ENCODE data around the gene PRPSAP1.

Gene PRPSAP1

GRCh38 chr17:76359375-76359774, 5.7 kb upstream of the PRPSAP1 start (continued):
- TF ChIP-seq ZSCAN4 (tag by site-specific recombination; IDR thresholded peaks at IDR 0.05) (no peak), ZNF18 (tag by site-specific recombination; IDR thresholded peaks at IDR 0.05) (no peak), ZNF768 (tag by site-specific recombination; IDR thresholded peaks at IDR 0.05) (no peak)

GRCh38 chr17:76357597-76358158, 4.0 kb upstream of the PRPSAP1 start:
- H3K27ac ChIP-seq (ENCODE audit: extremely low read depth, low read depth, low read length) = no peak overlapping the region
- TF ChIP-seq ZNF433 (tag by site-specific recombination; IDR thresholded peaks at IDR 0.05; ENCODE audit: low read depth) (no peak), ZSCAN18 (tag by site-specific recombination; IDR thresholded peaks at IDR 0.05) (no peak), ZNF341 (tag by site-specific recombination; IDR thresholded peaks at IDR 0.05; ENCODE audit: low read depth) (no peak), ZNF223 (tag by site-specific recombination; IDR thresholded peaks at IDR 0.05) (no peak), ZBTB10 (tag by site-specific recombination; IDR thresholded peaks at IDR 0.05) (no peak), ZSCAN4 (tag by site-specific recombination; IDR thresholded peaks at IDR 0.05) (no peak), ZNF23 (tag by site-specific recombination; IDR thresholded peaks at IDR 0.05; ENCODE audit: borderline replicate concordance) (no peak), ZNF16 (tag by site-specific recombination; IDR thresholded peaks at IDR 0.05; ENCODE audit: low read depth) (no peak), ZNF10 (tag by site-specific recombination; IDR thresholded peaks at IDR 0.05) (no peak), ZBTB7A (tag by site-specific recombination; IDR thresholded peaks at IDR 0.05; ENCODE audit: low read depth) (no peak), ZNF18 (tag by site-specific recombination; IDR thresholded peaks at IDR 0.05) (no peak), ZNF488 (tag by site-specific recombination; IDR thresholded peaks at IDR 0.05) (no peak), ZNF639 (tag by site-specific recombination; IDR thresholded peaks at IDR 0.05) (no peak), ZNF350 (tag by site-specific recombination; IDR thresholded peaks at IDR 0.05) (no peak), BCL11A (tag by site-specific recombination; IDR thresholded peaks at IDR 0.05; ENCODE audit: low read depth) (no peak), ZBTB21 (tag by site-specific recombination; IDR thresholded peaks at IDR 0.05) (no peak), ZNF19 (tag by site-specific recombination; IDR thresholded peaks at IDR 0.05; ENCODE audit: low read depth) (no peak), RBAK (tag by site-specific recombination; IDR thresholded peaks at IDR 0.05) (no peak)
- H3K9me3 ChIP-seq (ENCODE audit: control insufficient read depth, insufficient read depth, low read depth, low read length) = no peaks in the 10 kb centered on the region
- 0 out of 2 replicates have a peak, but pooled peaks cover 6% of the 10 kb centered on the region for H3K4me1 ChIP-seq (ENCODE audit: control insufficient read depth, insufficient read depth, low read length)
- ChIA-PET CTCF (interaction anchor here (0.7 to 1.2 kb wide), 5 partner anchors 9 to 51 kb away, joined by 3 to 4 read pairs (median 3); no protein-coding TSS in a partner anchor), POLR2A (interaction anchor here (0.7 kb wide), 1 partner anchor 351 kb away, joined by 7 read pairs; no protein-coding TSS in a partner anchor)
- H3K36me3 ChIP-seq (ENCODE audit: control insufficient read depth in 2 of 2, insufficient read depth in 1 of 2, low read length in 2 of 2) = no peaks in the 10 kb centered on the region
- H3K4me3 ChIP-seq (ENCODE audit: low read depth, low read length) = no peak overlapping the region

Data from HEK293 (cell line).